DOHH2 (cell line): ENCODE data around the gene ARHGAP6.
"Not testable (repeated sequence)": the region's sequence is repeated elsewhere in the genome, so short reads cannot be mapped to it uniquely, and the experiment has no call there.

Experiments used
- EZH2phosphoT487 ChIP-seq: fragments of 200-600 bp; sonication (generic); IDR thresholded peaks from 2 replicates; pipeline ENCODE4 v1.6.1; 2017; ENCODE audit warnings: borderline replicate concordance, mild to moderate bottlenecking, antibody characterized with exemption, low read length, moderate library complexity, mixed read lengths
- TF ChIP-seq, protein P1 (sequence below): fragments of 200-600 bp; sonication (generic); IDR thresholded peaks from one replicate; pipeline ENCODE4 v1.5.1; 2014; ENCODE audit warnings: antibody characterized with exemption, mild to moderate bottlenecking, low read depth, low read length; ENCODE audit not compliant: poor library complexity, severe bottlenecking

DNA sequence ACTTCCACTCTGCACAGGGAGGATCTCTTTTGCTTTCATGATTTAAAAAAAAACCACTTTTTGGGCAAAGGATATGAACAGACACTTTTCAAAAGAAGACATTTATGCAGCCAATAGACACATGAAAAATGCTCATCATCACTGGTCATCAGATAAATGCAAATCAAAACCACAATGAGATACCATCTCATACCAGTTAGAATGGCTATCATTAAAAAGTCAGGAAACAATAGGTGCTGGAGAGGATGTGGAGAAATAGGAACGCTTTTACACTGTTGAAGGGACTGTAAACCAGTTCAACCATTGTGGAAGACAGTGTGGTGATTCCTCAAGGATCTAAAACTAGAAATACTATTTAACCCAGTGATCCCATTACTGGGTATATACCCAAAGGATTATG, 87.4 kb downstream of the ARHGAP6 start:
- TF ChIP-seq, protein P1, sequence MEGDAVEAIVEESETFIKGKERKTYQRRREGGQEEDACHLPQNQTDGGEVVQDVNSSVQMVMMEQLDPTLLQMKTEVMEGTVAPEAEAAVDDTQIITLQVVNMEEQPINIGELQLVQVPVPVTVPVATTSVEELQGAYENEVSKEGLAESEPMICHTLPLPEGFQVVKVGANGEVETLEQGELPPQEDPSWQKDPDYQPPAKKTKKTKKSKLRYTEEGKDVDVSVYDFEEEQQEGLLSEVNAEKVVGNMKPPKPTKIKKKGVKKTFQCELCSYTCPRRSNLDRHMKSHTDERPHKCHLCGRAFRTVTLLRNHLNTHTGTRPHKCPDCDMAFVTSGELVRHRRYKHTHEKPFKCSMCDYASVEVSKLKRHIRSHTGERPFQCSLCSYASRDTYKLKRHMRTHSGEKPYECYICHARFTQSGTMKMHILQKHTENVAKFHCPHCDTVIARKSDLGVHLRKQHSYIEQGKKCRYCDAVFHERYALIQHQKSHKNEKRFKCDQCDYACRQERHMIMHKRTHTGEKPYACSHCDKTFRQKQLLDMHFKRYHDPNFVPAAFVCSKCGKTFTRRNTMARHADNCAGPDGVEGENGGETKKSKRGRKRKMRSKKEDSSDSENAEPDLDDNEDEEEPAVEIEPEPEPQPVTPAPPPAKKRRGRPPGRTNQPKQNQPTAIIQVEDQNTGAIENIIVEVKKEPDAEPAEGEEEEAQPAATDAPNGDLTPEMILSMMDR, result not testable (repeated sequence)
- TF ChIP-seq EZH2phosphoT487, result not testable (repeated sequence)
